Measurements from ENCODE around the gene GSKIP.

Gene GSKIP

GRCh38 chr14:96405677-96406076, 42.4 kb downstream of the GSKIP start:
- H3K4me3 ChIP-seq (ENCODE audit: low read length) = no peak overlapping the region
- peaks cover 8% of the 10 kb centered on the region for H3K4me1 ChIP-seq (ENCODE audit: control insufficient read depth, insufficient read depth, low read length)
- no peaks in the 10 kb centered on the region for H3K36me3 ChIP-seq (ENCODE audit: control insufficient read depth, insufficient read depth, low read length)
- H3K9me3 ChIP-seq (ENCODE audit: control insufficient read depth, low read length) = no peaks in the 10 kb centered on the region
- no peak overlapping the region for H3K9ac ChIP-seq (ENCODE audit: low read length)
- no peaks in the 10 kb centered on the region for H3K27me3 ChIP-seq (ENCODE audit: control insufficient read depth, insufficient read depth, low read length)

GRCh38 chr14:96407935-96408570, 44.7 kb downstream of the GSKIP start:
- no peaks in the 10 kb centered on the region for H3K27me3 ChIP-seq (ENCODE audit: control insufficient read depth, insufficient read depth, low read length)

GRCh38 chr14:96408608-96409007, 45.3 kb downstream of the GSKIP start:
- no peaks in the 10 kb centered on the region for H3K27me3 ChIP-seq (ENCODE audit: control insufficient read depth, insufficient read depth, low read length)
- no peak overlapping the region for H3K4me3 ChIP-seq (ENCODE audit: low read length)
- no peaks in the 10 kb centered on the region for H3K9me3 ChIP-seq (ENCODE audit: control insufficient read depth, low read length)

More at GRCh38 chr14:96407935-96408570, 44.7 kb downstream of the GSKIP start:
- H3K4me1 ChIP-seq (ENCODE audit: control insufficient read depth, insufficient read depth, low read length) = peaks cover 8% of the 10 kb centered on the region
- H3K9me3 ChIP-seq (ENCODE audit: control insufficient read depth, low read length) = no peaks in the 10 kb centered on the region
- no peaks in the 10 kb centered on the region for H3K36me3 ChIP-seq (ENCODE audit: control insufficient read depth, insufficient read depth, low read length)
- H3K4me3 ChIP-seq (ENCODE audit: low read length) = no peak overlapping the region
- H3K9ac ChIP-seq (ENCODE audit: low read length) = no peak overlapping the region

GRCh38 chr14:96409701-96410100, 46.4 kb downstream of the GSKIP start:
- Histone ChIP-seq H3K9me3 (ENCODE audit: control insufficient read depth, low read length) (no peaks in the 10 kb centered on the region), H3K4me3 (ENCODE audit: low read length) (no peak overlapping the region), H3K36me3 (ENCODE audit: control insufficient read depth, insufficient read depth, low read length) (no peaks in the 10 kb centered on the region), H3K4me1 (ENCODE audit: control insufficient read depth, insufficient read depth, low read length) (peaks cover 8% of the 10 kb centered on the region), H3K9ac (ENCODE audit: low read length) (no peak overlapping the region), H3K27me3 (ENCODE audit: control insufficient read depth, insufficient read depth, low read length) (no peaks in the 10 kb centered on the region)

More at GRCh38 chr14:96408608-96409007, 45.3 kb downstream of the GSKIP start:
- H3K4me1 ChIP-seq (ENCODE audit: control insufficient read depth, insufficient read depth, low read length) = peaks cover 8% of the 10 kb centered on the region
- no peak overlapping the region for H3K9ac ChIP-seq (ENCODE audit: low read length)
- no peaks in the 10 kb centered on the region for H3K36me3 ChIP-seq (ENCODE audit: control insufficient read depth, insufficient read depth, low read length)

GRCh38 chr14:96410119-96410518, 46.8 kb downstream of the GSKIP start:
- H3K27me3 ChIP-seq (ENCODE audit: control insufficient read depth, insufficient read depth, low read length) = no peaks in the 10 kb centered on the region
- H3K9me3 ChIP-seq (ENCODE audit: control insufficient read depth, low read length) = no peaks in the 10 kb centered on the region
- H3K4me1 ChIP-seq (ENCODE audit: control insufficient read depth, insufficient read depth, low read length) = peaks cover 8% of the 10 kb centered on the region
- H3K36me3 ChIP-seq (ENCODE audit: control insufficient read depth, insufficient read depth, low read length) = no peaks in the 10 kb centered on the region
- no peak overlapping the region for H3K9ac ChIP-seq (ENCODE audit: low read length)
- no peak overlapping the region for H3K4me3 ChIP-seq (ENCODE audit: low read length)

GRCh38 chr14:96413526-96413925, 50.2 kb downstream of the GSKIP start:
- no peaks in the 10 kb centered on the region for H3K36me3 ChIP-seq (ENCODE audit: control insufficient read depth, insufficient read depth, low read length)

GRCh38 chr14:96415559-96415958, 52.2 kb downstream of the GSKIP start:
- Histone ChIP-seq H3K9ac (ENCODE audit: low read length) (no peak overlapping the region), H3K9me3 (ENCODE audit: control insufficient read depth, low read length) (no peaks in the 10 kb centered on the region), H3K4me1 (ENCODE audit: control insufficient read depth, insufficient read depth, low read length) (no peaks in the 10 kb centered on the region), H3K4me3 (ENCODE audit: low read length) (no peak overlapping the region), H3K36me3 (ENCODE audit: control insufficient read depth, insufficient read depth, low read length) (no peaks in the 10 kb centered on the region), H3K27me3 (ENCODE audit: control insufficient read depth, insufficient read depth, low read length) (no peaks in the 10 kb centered on the region)

More at GRCh38 chr14:96413526-96413925, 50.2 kb downstream of the GSKIP start:
- H3K4me3 ChIP-seq (ENCODE audit: low read length) = no peak overlapping the region
- H3K27me3 ChIP-seq (ENCODE audit: control insufficient read depth, insufficient read depth, low read length) = no peaks in the 10 kb centered on the region
- H3K4me1 ChIP-seq (ENCODE audit: control insufficient read depth, insufficient read depth, low read length) = peaks cover 8% of the 10 kb centered on the region
- no peaks in the 10 kb centered on the region for H3K9me3 ChIP-seq (ENCODE audit: control insufficient read depth, low read length)
- H3K9ac ChIP-seq (ENCODE audit: low read length) = no peak overlapping the region

GRCh38 chr14:96416292-96416691, 53.0 kb downstream of the GSKIP start:
- H3K9ac ChIP-seq (ENCODE audit: low read length) = no peak overlapping the region
- no peaks in the 10 kb centered on the region for H3K27me3 ChIP-seq (ENCODE audit: control insufficient read depth, insufficient read depth, low read length)
- H3K9me3 ChIP-seq (ENCODE audit: control insufficient read depth, low read length) = no peaks in the 10 kb centered on the region
- H3K36me3 ChIP-seq (ENCODE audit: control insufficient read depth, insufficient read depth, low read length) = no peaks in the 10 kb centered on the region
- H3K4me1 ChIP-seq (ENCODE audit: control insufficient read depth, insufficient read depth, low read length) = no peaks in the 10 kb centered on the region
- no peak overlapping the region for H3K4me3 ChIP-seq (ENCODE audit: low read length)

GRCh38 chr14:96417254-96417653, 53.9 kb downstream of the GSKIP start:
- H3K27me3 ChIP-seq (ENCODE audit: control insufficient read depth, insufficient read depth, low read length) = no peaks in the 10 kb centered on the region
- no peaks in the 10 kb centered on the region for H3K9me3 ChIP-seq (ENCODE audit: control insufficient read depth, low read length)
- no peaks in the 10 kb centered on the region for H3K4me1 ChIP-seq (ENCODE audit: control insufficient read depth, insufficient read depth, low read length)
- no peak overlapping the region for H3K4me3 ChIP-seq (ENCODE audit: low read length)
- no peak overlapping the region for H3K9ac ChIP-seq (ENCODE audit: low read length)
- no peaks in the 10 kb centered on the region for H3K36me3 ChIP-seq (ENCODE audit: control insufficient read depth, insufficient read depth, low read length)

- H3K9me3 ChIP-seq (ENCODE audit: control insufficient read depth, low read length) = no peaks in the 10 kb centered on the region
- no peak overlapping the region for H3K4me3 ChIP-seq (ENCODE audit: low read length)
- no peaks in the 10 kb centered on the region for H3K36me3 ChIP-seq (ENCODE audit: control insufficient read depth, insufficient read depth, low read length)
- H3K4me1 ChIP-seq (ENCODE audit: control insufficient read depth, insufficient read depth, low read length) = no peaks in the 10 kb centered on the region
- H3K27me3 ChIP-seq (ENCODE audit: control insufficient read depth, insufficient read depth, low read length) = no peaks in the 10 kb centered on the region
- no peak overlapping the region for H3K9ac ChIP-seq (ENCODE audit: low read length)
Measured at GRCh38 chr14:96418075-96418474, 54.7 kb downstream of the GSKIP start.

GRCh38 chr14:96421236-96421635, 57.9 kb downstream of the GSKIP start:
- H3K4me1 ChIP-seq (ENCODE audit: control insufficient read depth, insufficient read depth, low read length) = no peaks in the 10 kb centered on the region
- no peak overlapping the region for H3K9ac ChIP-seq (ENCODE audit: low read length)
- H3K9me3 ChIP-seq (ENCODE audit: control insufficient read depth, low read length) = no peaks in the 10 kb centered on the region
- no peaks in the 10 kb centered on the region for H3K36me3 ChIP-seq (ENCODE audit: control insufficient read depth, insufficient read depth, low read length)
- H3K27me3 ChIP-seq (ENCODE audit: control insufficient read depth, insufficient read depth, low read length) = no peaks in the 10 kb centered on the region
- H3K4me3 ChIP-seq (ENCODE audit: low read length) = no peak overlapping the region

GRCh38 chr14:96422992-96423391, 59.7 kb downstream of the GSKIP start:
- Histone ChIP-seq H3K27me3 (ENCODE audit: control insufficient read depth, insufficient read depth, low read length) (no peaks in the 10 kb centered on the region), H3K9me3 (ENCODE audit: control insufficient read depth, low read length) (no peaks in the 10 kb centered on the region), H3K9ac (ENCODE audit: low read length) (no peak overlapping the region), H3K4me1 (ENCODE audit: control insufficient read depth, insufficient read depth, low read length) (no peaks in the 10 kb centered on the region), H3K4me3 (ENCODE audit: low read length) (no peak overlapping the region), H3K36me3 (ENCODE audit: control insufficient read depth, insufficient read depth, low read length) (no peaks in the 10 kb centered on the region)

Data from mucosa of stomach (tissue), 1 donor.